Measurements from ENCODE around the gene RALGDS.

Gene RALGDS

GRCh38 chr9:133117271-133118178 is 3.5 kb downstream of the RALGDS start:
- DNase-seq = no peak

DNA sequence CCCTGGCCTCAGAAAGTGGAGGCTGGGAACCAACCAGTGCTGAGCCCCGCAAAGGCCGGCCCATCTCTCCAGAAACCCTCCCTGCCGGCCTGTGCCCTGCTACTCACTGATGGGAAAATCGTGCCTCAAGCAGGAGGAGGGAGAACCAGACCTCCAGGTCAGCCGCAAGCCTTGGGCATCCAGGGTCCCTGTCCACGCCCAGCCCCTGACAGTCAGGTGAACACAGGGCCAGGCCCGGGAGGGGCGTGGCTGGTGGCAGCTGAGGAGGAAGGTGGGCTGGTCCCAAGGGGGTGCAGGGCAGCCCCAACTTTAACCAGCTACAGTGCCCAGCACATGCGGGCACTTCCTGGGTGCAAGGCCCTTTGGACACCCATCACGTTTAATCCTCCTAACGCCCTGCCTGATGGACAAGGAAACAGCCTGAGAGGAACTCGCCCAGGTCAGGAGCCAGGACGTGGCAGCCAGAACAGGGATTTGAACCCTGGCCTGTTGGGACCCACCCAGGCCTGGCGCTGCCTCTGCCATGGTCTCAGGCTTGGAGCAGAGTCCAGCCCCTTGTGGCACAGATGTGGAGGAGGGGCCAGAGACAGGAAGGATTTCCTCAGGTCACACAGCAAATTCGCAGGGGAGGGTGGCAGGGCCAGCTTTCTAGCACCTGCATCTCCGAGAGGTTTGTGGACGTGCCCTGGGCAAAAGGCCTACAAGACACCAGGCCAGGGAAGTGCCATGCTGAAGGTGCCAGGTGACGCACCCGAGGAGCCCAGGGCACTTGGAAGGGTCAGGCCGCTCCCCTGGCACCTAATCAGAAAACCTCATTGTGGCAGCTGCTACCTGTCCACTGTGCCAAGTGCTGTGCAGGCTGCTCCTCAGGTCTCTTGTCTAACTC is 4.5 kb downstream of the RALGDS start:
- DNase-seq = no peak

DNA sequence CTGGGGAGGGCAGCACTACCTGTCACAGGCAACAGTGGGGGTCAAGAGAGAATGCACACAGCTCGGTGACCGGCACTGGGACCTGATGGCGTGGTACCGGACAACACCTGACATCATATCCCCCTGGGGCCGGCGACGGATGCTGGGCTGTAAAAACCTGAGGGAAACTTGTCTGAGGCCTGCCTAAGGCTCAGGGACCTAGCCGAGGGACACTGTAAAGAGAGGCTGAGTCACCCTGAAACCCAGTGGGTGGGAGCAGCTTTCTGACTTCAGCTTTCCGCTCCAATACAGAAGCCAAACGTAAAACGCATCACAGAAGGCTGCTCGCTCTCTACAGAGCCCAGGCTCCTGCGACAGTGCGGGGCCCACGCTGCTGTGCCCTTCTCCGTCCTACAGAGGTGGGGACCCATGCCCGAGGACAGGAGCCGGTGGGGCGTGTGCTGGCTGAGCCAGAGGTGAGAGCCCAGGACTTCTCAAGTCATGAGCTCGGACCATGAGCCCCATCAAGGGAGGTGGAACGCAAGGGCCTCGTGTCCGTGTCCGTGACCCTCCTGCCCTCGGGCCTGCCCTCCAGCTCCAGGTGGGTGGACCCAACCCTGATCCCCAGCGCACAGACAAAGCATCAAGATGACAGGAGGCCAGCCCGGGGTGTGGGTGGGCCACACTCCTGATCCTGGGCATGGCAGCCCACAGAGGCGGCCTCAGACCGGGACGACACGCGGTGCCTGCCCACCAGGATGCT is 5.3 kb downstream of the RALGDS start:
- no peak for DNase-seq

DNA sequence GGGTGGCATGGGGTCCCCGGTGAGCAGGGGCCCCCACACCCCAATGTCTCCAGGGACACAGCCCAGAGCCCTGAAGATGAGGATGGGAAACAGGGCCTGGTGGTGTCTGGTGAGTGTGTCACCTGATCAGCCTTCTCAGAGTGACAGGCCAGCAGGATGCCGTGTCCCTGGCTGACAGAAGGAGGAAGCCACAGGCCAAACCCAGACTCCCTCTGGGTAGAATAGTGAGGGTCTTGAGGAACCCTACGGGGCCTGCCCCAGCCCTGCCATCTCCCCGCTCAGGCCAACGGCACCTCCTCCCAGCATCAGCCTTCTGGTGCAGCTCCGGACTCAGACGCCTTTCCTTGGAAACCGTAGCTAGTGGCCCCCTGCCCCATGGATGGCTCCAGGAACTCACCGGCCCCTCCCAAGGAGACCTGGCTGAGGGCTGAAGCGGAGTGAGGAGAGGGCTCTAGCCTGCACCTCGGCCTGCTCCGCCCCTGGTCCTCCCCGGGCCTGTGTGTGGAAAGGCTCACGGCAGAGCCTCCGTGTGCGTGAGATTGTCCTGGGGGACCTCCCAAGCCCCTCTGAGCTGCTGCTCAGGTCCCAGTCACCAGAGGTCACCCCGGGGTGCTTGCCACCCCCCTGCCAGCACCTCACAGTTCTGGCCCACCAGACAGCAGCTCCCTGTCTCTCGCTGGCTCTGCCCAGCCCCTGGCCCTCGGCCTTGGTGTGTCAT is 6.0 kb downstream of the RALGDS start:
- no peak for DNase-seq

GRCh38 chr9:133113949-133114885 is 6.8 kb downstream of the RALGDS start:
- DNase-seq = no peak

GRCh38 chr9:133113163-133113948 is 7.7 kb downstream of the RALGDS start:
- DNase-seq = no peak

- DNase-seq = no peak
These were observed 8.4 kb downstream of the RALGDS start for GRCh38 chr9:133112663-133113026.

GRCh38 chr9:133111808-133112662 is 9.0 kb downstream of the RALGDS start:
- DNase-seq = no peak

DNA sequence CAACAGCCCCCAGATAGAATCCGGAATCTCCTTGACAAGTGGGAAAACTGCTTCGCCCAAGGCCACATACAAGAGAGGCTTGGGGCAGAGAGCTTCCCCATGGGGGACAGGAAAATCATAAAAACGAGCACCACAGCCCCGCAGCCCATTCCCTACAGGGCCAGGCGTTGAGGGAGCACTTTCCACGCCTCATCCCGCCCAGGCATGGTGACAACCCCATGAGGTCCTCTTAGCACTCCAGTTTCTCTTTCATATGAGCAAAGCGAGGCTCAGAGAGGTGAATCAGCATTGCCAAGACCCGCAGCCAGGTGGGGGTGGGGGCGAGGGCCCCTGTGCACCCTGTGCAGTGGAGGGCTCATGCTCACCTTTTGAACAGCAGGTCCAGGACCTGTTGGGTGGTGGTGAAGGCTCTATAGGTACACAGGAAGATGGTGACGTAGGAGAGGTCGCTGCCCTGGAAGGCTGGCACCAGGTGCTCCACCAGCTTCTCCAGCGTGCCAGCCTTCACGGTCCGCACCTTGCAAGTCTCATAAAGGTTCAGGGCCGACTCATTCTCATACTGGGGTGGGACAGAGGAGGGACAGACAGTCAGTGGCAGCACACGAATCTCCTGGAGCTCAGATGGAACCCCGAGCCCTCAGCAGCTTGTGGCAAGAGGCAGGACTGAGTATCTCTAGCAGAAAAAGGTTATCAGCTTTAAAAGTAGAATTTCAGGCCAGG is 10.9 kb downstream of the RALGDS start:
- no peak for DNase-seq

- DNase-seq = no peak
These were observed 12.0 kb downstream of the RALGDS start for GRCh38 chr9:133108794-133109641.

- DNase-seq = no peak
These were observed 12.9 kb downstream of the RALGDS start for GRCh38 chr9:133107961-133108793.

GRCh38 chr9:133107245-133107722 is 13.8 kb downstream of the RALGDS start:
- DNase-seq = no peak

- DNase-seq = no peak
These were observed 14.4 kb downstream of the RALGDS start for GRCh38 chr9:133106511-133107244.

GRCh38 chr9:133105461-133105770 is 15.6 kb downstream of the RALGDS start:
- no peak for DNase-seq

DNA sequence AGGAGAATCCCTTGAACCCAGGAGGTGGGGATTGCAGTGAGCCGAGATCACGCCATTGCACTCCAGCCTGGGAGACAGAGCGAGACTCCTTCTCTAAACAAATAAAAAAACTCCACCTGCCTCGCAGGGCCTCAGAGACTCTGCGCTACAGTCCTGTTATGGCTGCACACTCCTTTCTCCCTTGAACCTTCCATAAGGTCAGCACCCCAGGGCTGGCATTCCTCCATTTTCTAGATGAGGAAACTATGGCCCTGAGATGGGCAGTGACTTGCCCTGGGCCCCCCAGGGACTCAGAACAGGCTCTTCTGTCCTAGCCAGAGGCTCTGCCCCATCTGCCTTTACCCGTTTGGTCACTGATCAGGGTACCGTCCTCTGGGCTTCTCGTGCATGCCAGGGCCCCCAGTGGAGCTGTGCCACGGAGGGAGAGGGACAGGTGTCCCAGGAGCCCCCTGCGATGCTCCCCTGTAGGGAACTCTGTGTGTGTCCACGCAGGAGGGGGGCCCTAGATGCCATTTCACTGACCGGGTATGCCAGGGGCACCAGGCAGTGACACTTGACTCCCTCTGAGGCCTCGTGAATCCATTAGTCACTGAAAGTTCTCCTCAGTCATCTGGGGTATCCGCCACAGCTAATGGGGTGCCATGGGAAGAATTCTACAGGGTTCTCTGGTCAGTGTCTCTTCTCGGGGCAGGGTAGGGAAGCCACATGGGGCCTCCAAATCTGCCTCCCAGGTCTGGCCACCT is 16.2 kb downstream of the RALGDS start:
- no peak for DNase-seq
